Skeletal muscle cell (primary cell): ENCODE results near the gene RIMBP2.

Experiments used
- DNase-seq: peaks from one replicate; pipeline ENCODE4 v3.0.0-alpha.2; 2010; ENCODE audit warnings: low read depth
- H3K4me3 ChIP-seq: 2 replicates; pipeline ENCODE4 v1.5.1; 2011; ENCODE audit warnings: low read depth, mild to moderate bottlenecking, control low read depth, low read length, moderate library complexity

RIMBP2 gene

DNA sequence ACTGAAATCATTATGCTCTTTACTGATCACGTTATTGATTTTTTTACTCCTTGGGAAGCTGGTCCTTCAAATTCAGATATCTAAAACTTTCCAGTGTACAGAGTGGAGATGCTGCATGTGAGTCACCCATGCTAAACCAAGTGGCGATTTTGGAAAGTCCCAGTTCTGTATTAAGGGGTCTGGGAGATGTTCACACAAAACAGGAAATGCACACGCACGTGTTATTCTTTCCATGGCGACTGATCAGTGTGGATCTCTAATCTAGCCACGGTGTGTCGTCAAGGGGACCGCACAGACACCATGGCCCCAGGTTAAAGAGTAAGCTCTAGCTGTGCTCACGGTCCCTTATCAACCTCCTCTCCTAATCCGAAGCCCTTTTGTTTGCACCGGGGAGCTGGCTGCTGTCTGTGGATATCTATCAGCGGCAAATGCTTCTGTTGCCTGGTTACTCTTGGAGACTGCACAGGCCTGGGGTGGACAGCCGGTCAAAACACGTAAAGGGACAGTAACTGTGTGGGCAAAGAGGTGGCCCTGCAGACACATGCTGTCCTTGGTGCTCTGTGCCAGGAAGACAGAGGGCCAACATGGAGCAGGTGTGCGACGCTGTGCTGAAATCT is 96.6 kb downstream of the RIMBP2 start:
- no peak overlapping the region for H3K4me3 ChIP-seq
- no peak for DNase-seq

DNA sequence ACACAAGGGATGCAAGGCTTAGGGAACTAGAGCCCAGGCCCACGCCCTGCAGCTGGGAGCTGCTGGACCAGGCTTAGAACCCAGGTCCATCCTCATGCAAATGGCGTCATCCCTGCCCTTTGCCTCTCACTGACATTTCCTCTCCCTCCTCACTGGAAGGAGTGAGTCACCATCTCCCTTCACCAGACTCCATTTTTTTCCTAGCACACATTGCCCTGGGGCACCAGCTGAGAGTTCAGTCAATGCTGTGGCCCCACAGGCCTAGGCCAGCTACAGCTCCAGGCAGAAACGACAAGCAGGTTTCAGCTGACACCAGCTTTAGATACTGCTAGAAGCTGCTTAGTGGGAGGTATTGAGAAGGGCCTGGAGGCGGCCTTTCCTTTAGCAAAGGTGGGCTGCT is 98.9 kb downstream of the RIMBP2 start:
- H3K4me3 ChIP-seq: no peak overlapping the region
- DNase-seq: no peak

DNA sequence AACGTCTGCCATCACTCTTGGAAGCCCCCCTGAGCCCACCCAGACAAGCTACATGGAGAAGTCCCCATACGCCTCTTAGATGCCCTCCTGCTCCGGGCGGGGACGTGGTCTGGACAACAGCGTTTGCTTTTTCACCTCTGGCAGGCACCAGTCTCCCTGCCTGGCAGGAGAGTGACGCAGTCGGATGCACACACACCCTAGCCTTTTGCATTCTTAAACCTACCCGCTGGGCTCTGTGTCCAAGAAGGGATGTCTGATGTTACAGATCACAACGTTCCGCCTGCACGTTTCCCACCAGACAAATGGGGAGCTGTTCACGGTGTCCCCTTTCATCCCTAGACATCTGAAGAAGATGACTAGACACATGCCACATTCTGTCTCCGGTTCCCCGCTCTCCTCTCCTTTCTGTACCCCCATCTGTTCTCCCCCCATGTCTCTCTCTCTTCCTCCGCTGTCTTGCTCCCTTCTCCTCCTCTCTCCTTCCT is 100.2 kb downstream of the RIMBP2 start:
- no peak overlapping the region for H3K4me3 ChIP-seq
- DNase-seq: no peak

DNA sequence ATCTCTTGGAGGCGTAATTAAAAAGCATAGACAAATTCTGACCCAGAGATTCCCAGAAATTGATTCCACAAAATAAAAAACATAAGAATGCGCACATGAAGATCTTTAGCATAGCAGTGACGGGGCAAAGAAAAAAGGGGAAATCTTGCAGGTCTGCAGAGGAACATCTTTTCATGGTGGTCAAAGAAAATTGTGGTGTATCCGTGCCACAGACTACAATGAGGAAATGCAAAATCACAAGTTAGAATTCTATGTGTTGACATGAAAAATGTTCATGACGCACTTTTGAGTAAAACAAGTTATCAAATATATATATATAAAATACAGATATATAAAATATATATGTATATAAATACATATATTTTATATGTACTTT is 101.6 kb downstream of the RIMBP2 start:
- H3K4me3 ChIP-seq: no peak overlapping the region
- no peak for DNase-seq

DNA sequence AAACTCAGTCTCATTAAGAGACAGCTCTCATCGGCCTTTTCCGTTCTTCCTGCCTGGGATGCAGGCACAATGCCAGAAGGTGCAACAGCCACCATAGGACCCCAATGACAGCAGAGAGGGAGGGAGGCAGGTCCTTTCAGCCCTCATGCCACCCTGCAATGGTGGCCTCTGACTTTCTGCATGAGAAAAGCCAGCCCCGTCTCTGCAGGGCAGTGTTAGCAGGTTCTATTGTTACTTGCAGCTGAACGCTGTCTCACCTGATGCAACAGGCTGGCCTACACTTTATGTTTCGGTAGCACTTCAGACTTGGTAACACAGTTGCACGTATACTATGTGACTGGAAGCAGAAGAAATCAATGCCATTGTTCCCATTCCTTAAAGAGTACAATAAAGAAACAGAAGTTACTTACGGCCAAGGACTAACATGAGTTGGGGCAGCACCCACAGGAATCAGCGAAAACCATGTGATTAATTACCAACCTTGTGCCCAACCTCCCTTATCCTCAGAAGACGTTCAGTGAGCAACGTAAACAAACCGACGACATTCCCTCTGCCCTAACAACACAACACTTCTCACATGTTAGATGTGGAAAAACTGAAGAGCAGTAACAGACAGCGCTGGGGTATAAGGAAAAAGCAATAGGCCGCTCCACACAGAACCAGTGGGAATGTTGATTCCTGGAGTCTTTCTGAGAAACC is 102.1 kb downstream of the RIMBP2 start:
- no peak for DNase-seq
- H3K4me3 ChIP-seq: no peak overlapping the region

DNA sequence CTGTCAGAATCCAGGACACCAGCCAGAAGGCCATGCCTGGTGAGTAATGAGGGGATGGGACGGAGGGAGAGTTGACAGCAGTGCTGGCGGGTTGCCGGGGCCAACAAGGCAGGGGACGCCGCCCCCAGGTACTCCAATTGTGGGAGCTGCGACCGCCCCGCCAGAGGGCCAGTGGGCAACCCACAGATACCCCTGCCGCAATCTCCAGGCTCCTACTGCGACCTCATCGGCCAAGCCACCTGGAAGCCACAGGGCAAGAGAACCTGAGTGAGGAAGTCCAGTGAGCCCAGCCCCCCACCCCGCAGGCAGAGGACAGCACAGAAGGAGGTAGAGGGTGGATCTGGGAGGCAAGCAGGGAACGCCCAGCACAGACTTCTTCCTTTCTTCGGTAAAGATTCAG is 103.0 kb downstream of the RIMBP2 start:
- H3K4me3 ChIP-seq: no peak overlapping the region
- no peak for DNase-seq

DNA sequence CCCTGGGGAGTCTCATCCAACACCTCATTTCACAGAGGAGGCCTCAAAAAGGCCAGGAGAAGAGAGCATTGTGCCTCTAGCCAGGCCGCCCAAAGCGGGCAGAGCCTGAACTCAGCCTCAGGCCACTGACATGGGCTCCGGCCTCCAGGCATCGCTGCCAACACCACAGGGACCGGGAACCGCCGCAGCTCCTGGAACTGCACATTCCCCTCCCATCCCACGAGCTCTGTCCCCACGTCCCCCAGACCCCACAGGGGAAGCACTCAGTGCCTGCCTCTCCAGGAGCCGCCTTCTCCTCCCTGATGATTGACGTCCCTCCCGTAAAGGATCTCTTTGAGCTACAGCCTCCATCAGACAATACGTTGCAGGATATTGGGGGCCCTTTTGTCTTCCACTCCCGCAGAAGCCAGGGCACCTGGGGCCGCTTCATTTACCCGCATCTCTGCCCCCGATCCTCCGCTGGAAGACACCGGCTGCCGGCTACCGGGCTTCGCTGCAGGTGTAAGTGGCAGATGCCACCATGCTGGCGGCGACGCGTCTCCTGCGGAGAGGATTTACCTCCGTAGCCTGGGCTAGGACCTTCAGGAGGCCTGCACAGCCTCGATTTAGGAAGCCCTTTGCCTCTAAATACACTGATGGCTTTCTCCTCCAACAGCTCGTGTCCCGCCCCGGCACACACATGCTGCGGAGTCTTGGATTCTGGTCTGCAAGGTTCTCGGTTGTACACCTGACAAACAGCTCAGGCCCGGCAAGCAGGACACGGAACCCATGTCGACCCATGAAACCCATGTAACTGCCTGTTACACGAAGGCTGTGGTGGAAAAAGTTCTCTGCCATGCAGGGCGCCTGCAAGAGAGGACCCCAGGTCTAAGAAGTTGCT is 104.8 kb downstream of the RIMBP2 start:
- DNase-seq: no peak
- no peak overlapping the region for H3K4me3 ChIP-seq

DNA sequence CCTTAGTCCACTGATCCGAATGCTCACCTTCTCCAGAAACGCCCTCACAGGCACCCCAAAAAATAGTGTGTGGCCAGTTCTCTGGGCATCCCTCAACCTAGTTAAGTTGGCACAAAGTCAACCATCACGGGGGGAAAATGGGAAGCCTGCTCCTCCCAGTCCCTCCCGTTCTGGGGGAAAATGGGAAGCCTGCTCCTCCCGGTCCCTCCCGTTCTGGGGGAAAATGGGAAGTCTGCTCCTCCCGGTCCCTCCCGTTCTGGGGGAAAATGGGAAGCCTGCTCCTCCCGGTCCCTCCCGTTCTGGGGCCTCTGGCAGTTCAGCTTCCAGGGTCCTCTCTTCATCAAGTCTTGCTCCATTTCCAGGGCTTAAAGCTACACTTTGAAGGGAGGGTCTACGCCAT is 106.1 kb downstream of the RIMBP2 start:
- no peak overlapping the region for H3K4me3 ChIP-seq
- DNase-seq: no peak

DNA sequence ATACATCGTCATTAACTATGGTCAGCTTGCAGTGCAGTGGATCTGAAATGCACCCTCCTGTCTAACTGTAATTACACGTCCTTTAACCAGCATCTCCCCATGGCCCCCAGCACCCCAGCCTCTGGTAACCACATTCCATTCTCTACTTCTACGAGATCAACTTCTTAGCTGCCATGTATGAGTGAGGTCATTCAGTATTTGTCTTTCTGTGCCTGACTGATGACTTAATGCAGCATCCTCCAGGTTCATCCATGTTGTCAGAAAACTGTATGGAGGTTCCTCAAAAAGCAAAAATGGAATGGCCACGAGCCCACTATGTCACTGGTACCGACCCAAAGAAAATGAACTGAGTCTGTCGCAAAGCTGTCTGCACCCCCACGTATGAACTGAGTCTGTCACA is 107.3 kb downstream of the RIMBP2 start:
- H3K4me3 ChIP-seq: no peak overlapping the region
- no peak for DNase-seq

DNA sequence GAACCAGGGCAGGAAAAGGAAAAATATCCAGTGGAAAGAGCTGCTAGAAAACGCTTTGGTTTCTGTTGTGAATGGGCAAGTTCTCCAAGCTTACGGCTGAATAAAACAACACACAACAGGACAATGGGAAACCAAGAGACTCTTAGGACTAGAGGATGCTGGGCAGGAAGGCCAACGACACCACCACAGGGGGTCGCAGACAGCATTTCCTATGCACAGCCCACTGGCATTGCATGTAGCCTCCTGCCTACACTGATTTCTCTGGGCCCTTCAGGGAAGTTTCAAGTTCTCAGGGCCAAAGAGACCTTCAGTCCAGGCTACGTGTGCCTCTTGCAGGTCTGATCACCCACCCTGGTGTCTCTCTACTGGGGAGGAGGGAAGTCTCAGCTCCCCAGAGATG is 108.0 kb downstream of the RIMBP2 start:
- no peak for DNase-seq
- H3K4me3 ChIP-seq: no peak overlapping the region

DNA sequence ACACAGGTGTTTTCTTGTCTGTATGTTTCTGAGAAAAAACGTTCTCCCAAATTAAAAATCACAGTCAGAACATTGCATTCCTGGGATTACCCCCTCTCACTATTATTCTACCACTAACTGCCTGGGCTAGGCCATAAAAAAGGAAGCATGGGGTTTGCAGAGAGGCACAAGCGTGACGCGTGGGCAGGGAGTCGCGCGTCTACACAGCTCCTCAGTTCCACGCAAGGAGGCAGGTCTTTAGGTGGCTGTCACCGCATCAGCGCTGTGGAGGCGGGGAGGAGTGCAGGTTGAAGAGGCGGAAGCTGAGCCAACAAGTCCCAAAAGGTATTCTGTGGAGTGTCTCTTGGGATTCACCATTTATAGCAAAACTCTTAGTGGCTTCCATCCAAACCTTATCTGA is 109.9 kb downstream of the RIMBP2 start:
- DNase-seq: no peak
- H3K4me3 ChIP-seq: no peak overlapping the region

DNA sequence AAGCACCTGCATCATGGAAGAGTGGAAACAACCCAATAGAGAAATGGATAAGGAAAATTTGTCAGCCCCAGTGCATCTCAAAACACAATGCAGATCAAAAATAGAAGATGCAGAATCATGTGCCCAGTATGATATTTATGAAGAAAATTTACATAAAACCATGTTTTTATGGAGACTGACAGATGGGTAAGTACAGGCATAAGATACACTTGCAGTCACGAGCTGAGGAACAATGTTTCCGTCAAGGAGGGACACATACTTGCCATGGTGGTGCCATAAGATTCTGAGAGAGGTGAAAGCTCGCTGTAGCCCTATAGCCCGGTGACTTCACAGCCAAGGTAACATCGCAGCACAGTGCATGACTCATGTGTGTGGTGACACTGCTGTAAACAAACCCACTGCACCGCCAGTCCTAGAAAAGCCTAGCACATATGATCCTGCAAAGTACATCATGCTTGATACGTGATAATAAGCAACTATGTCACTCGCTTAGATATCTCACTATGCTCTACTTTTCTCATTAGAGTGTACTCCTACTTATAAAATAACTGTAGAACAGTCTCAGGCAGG is 112.6 kb downstream of the RIMBP2 start:
- no peak overlapping the region for H3K4me3 ChIP-seq
- DNase-seq: no peak

DNA sequence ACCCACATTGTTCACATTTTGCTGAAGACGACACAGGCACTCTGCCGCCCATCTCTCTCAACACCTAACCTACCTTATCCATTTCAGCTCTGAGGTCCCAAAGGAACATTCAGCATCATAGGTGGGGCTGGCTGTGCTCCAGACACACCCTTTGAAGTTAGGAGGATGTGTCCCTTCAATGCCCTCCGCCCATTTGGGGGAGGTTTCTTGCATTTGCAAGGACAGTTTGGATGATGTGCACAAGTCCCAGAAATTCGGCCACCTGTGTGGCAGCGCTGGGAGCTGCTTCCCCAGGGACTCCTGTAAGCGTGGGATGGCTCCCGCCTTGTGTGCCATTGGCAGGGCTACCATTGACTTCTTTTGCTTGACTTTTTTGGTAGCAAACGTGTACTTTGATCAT is 113.8 kb downstream of the RIMBP2 start:
- no peak for DNase-seq

DNA sequence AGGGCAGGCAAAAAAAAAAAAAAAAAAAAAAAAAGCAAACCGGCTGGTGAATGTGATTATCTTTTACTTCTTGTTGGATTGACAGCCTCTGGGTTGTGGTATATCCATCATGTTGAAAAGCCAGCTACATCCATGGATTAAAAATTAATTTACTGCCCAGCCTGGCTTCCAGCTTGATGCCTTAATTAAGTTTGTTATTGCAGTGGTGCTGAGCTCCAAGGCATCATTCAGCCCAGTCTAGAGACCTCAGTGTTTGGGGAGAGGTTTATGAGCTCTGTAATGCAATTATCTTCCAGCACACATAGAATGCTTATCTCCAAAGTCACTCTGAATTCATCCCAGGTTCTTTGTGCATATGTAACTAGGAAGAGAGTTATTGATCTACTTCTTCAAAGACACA is 114.8 kb downstream of the RIMBP2 start:
- no peak for DNase-seq
- no peak overlapping the region for H3K4me3 ChIP-seq

More for the DNA sequence above, 113.8 kb downstream of the RIMBP2 start:
- no peak overlapping the region for H3K4me3 ChIP-seq

DNA sequence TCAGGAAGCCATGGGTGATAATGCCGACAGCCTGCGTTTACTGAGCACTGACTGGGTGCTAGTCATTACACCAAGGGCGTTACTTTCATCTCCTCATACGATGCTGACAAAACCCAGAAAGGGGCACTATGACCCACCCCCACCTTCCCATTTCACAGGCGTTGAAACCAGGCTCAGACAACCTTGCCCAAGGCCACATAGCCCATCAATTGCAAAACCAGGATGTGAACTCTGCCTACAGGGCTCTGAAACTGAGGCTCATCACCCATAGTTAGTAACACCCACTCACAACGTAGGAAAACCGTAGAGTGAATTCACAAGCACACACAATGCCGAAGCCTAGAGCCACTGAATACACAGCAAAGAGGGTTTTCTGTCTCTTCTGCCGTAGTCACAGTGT is 119.9 kb downstream of the RIMBP2 start:
- no peak overlapping the region for H3K4me3 ChIP-seq
- no peak for DNase-seq

DNA sequence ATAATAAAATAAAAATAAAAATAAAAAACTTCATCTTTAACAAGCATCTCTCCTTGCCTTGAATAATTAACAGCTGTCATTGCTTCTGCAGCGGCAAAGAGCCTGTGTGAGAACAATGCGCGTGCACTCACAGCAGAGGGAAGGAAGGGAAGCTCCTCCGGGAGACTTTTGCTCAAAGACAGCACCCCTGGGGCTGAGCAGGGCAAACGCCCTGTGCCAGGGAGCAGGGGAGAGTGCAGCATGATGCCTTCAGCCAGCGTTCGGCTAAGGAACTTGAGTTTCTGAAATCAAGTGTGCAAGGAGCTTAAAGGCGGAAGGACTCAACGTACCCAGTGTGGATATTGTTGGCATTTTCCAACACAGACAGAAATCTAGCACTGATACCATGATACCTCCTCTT is 120.5 kb downstream of the RIMBP2 start:
- no peak overlapping the region for H3K4me3 ChIP-seq
- no peak for DNase-seq

DNA sequence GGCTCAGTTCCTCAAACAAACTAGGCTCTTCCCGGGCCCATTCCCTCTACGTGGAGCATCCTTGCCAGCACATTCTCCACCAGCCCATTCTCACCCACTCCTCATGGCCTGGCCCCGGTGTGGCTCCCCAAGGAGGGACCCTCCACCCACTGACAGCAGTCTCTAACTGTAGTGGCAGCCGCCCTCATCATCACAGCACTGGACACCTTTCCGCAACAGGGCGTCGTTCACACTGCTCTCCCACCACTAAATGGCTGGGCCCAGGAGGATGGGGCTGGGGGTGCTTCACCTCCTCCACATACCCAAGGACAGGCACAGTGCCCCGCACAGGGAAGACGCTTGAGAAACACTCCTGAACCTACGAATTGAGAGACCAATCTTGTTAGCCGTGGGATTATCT is 123.0 kb downstream of the RIMBP2 start:
- DNase-seq: no peak
- no peak overlapping the region for H3K4me3 ChIP-seq

DNA sequence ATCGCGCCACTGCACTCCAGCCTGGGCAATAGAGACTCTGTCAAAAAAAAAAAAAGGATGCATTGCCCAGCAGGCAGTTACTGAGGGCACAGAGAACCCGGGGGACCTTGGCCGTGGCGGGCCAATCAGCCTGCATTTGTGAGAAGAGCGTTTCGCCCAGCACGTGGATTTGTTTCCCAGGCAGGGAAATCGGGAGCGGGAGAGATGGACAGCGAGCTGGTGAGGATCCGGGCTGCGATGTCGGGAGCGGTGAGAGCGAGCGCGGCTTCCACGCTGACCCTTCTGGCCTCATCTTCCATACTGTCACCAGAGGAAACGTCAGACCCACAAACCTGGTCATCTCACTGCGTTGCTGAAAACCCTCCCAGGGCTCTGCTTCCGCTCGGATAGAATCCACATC is 123.5 kb downstream of the RIMBP2 start:
- DNase-seq: no peak
- H3K4me3 ChIP-seq: no peak overlapping the region

DNA sequence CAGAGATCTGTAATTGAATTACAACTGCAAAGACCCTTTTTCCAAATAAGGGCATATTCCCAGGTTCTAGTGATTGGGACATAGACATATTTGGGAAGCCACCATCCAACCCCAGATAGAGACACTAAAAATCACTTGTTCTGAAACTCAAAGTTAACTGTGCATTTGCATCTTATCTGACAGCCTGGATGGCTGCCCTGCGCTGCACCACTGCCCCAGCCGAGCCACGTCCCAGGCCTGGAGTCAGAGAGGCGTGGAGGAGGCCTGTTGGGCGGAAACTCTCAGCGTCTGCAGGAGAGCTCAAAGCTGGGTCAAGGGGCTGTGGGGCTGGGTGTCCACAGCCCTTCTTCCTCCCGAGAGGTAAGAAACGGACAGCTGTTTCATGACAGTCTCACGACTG is 124.4 kb downstream of the RIMBP2 start:
- H3K4me3 ChIP-seq: no peak overlapping the region
- DNase-seq: no peak

DNA sequence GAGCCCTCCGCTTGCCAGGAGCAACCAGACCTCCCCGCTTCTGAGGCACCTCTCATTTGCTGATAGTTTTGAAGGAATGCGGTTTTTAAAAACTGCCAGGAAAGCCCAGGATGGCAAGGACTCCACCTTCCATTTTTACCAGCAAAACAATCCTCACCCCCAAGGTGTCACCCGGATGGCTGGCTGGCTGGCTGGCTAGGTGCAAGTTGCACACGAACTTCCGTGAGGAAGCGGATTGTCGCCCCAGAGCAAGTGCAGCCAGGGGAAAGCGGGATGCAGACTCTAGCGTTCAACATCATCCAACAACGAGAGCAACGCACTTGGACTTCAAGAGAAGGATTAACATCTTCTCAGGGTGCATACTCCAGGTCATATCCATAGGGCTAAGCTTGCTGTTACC is 125.4 kb downstream of the RIMBP2 start:
- H3K4me3 ChIP-seq: no peak overlapping the region
- DNase-seq: no peak
